Testis (tissue), 2 donors: Measurements from ENCODE around the gene PGM2L1.

Source experiments
- CTCF ChIP-seq, 3 experiments: fragments of 450-650 bp in 2 of 3; fragments of 200-600 bp in 1 of 3; sonication (generic) in 1 of 3; IDR thresholded peaks; one replicate each; pipeline ENCODE4 v1.5.1; 2016 to 2019; ENCODE audit warnings: antibody characterized with exemption in 3 of 3, mild to moderate bottlenecking in 2 of 3, moderate library complexity in 1 of 3
- POLR2A ChIP-seq: fragments of 450-650 bp; IDR thresholded peaks from one replicate; pipeline ENCODE4 v1.6.1; 2017; ENCODE audit warnings: antibody characterized with exemption, mild to moderate bottlenecking, moderate library complexity

- TF ChIP-seq POLR2A = no peak
- TF ChIP-seq CTCF (IDR thresholded peaks at IDR 0.05) = no peak
Measured at GRCh38 chr11:74400606-74401005, 2.4 kb upstream of the PGM2L1 start.
